Astrocyte (in vitro differentiated cells and primary cell): ENCODE data around the gene INSYN2B.

ENCODE experiments used
- EZH2 ChIP-seq: IDR thresholded peaks from 2 replicates; pipeline ENCODE4 v1.6.1; 2012; ENCODE audit warnings: mild to moderate bottlenecking, low read length, inconsistent platforms; ENCODE audit not compliant: insufficient read depth
- TF ChIP-seq, protein P1 (sequence below): IDR thresholded peaks from 2 replicates; pipeline ENCODE4 v1.5.1; 2011; ENCODE audit warnings: low read depth, mild to moderate bottlenecking, inconsistent platforms, low read length, moderate library complexity; ENCODE audit not compliant: insufficient read depth

- TF ChIP-seq, protein P1, sequence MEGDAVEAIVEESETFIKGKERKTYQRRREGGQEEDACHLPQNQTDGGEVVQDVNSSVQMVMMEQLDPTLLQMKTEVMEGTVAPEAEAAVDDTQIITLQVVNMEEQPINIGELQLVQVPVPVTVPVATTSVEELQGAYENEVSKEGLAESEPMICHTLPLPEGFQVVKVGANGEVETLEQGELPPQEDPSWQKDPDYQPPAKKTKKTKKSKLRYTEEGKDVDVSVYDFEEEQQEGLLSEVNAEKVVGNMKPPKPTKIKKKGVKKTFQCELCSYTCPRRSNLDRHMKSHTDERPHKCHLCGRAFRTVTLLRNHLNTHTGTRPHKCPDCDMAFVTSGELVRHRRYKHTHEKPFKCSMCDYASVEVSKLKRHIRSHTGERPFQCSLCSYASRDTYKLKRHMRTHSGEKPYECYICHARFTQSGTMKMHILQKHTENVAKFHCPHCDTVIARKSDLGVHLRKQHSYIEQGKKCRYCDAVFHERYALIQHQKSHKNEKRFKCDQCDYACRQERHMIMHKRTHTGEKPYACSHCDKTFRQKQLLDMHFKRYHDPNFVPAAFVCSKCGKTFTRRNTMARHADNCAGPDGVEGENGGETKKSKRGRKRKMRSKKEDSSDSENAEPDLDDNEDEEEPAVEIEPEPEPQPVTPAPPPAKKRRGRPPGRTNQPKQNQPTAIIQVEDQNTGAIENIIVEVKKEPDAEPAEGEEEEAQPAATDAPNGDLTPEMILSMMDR: no peak
- no peak for TF ChIP-seq EZH2
These were observed 75.8 kb downstream of the INSYN2B start for GRCh38 chr5:169904508-169904907.
